ENCODE measurements around the gene ZSCAN5B. TPM values are rescaled to one million over a fixed set of nuclear protein-coding genes. Genes with fewer than 3 reads are reported as not detected.
A peak's percentile ranks its signal among the peaks of the same experiment; 100 is the strongest.

ZSCAN5B gene
- total and polyA plus RNA-seq, 2 of the 13 experiments (the other 11 are each of a cell fraction or from before 2014, with no cell fraction given), result not detected

- TF ChIP-seq ZNF224 (CRISPR knock-in tag; IDR thresholded peaks at IDR 0.05), result 0 out of 2 replicates have a peak, but pooled peaks have one; percentile 7
- TF ChIP-seq LBX2 (CRISPR knock-in tag; IDR thresholded peaks at IDR 0.05; ENCODE audit: borderline replicate concordance), result no peak
- no peak for TF ChIP-seq ZNF512 (CRISPR knock-in tag; IDR thresholded peaks at IDR 0.05)
- TF ChIP-seq MXD1 (CRISPR knock-in tag; IDR thresholded peaks at IDR 0.05), result no peak
- TF ChIP-seq ZBTB20 (CRISPR knock-in tag; IDR thresholded peaks at IDR 0.05; ENCODE audit: borderline replicate concordance, low read depth), result no peak
- TF ChIP-seq ZNF883 (CRISPR knock-in tag; IDR thresholded peaks at IDR 0.05; ENCODE audit: not compliant biosample characterization), result no peak
- peak; percentile 94 for TF ChIP-seq ATF1 (CRISPR knock-in tag; IDR thresholded peaks at IDR 0.05)
- TF ChIP-seq AHDC1 (CRISPR knock-in tag; IDR thresholded peaks at IDR 0.05; ENCODE audit: borderline replicate concordance), result no peak
- no peak for TF ChIP-seq FIP1L1 (IDR thresholded peaks at IDR 0.05; ENCODE audit: borderline replicate concordance, insufficient read depth, low read depth, low read length)
- peak; percentile 45 for TF ChIP-seq FOXP4 (CRISPR knock-in tag; IDR thresholded peaks at IDR 0.05)
- 0 out of 2 replicates have a peak, but pooled peaks have one; percentile 49 for TF ChIP-seq ZNF710 (CRISPR knock-in tag; IDR thresholded peaks at IDR 0.05; ENCODE audit: borderline replicate concordance)
- TF ChIP-seq ZNF260 (CRISPR knock-in tag; IDR thresholded peaks at IDR 0.05; ENCODE audit: borderline replicate concordance, low read depth), result no peak
- TF ChIP-seq JUNB (CRISPR knock-in tag; IDR thresholded peaks at IDR 0.05; ENCODE audit: borderline replicate concordance), result no peak
- peak; percentile 58 for TF ChIP-seq RBFOX2 (IDR thresholded peaks at IDR 0.05; ENCODE audit: low read depth, low read length)
- no peak for TF ChIP-seq NFRKB (IDR thresholded peaks at IDR 0.05)
Measured at GRCh38 chr19:56140583-56141416, 56.8 kb downstream of the ZSCAN5B start, which contains the start of gene ZNF444 (continued).
